DOHH2 (cell line): ENCODE measurements around the gene RIC1.

Source experiments
- CTCF ChIP-seq: fragments of 200-600 bp; sonication (generic); IDR thresholded peaks from one replicate; pipeline ENCODE4 v1.5.1; 2014; ENCODE audit warnings: antibody characterized with exemption, mild to moderate bottlenecking, low read depth, low read length; ENCODE audit not compliant: poor library complexity, severe bottlenecking
- EZH2phosphoT487 ChIP-seq: fragments of 200-600 bp; sonication (generic); IDR thresholded peaks from 2 replicates; pipeline ENCODE4 v1.6.1; 2017; ENCODE audit warnings: borderline replicate concordance, mild to moderate bottlenecking, antibody characterized with exemption, low read length, moderate library complexity, mixed read lengths

- TF ChIP-seq CTCF (no peak), EZH2phosphoT487 (no peak)
Observed at GRCh38 chr9:5756633-5757032, 127.7 kb downstream of the RIC1 start.
